CD8-positive, alpha-beta memory T cell (primary cell): ENCODE measurements around the gene INSL3. TPM values are rescaled to one million over a fixed set of nuclear protein-coding genes. Genes with fewer than 3 reads are reported as not detected.
"Not testable (repeated sequence)": the region's sequence is repeated elsewhere in the genome, so short reads cannot be mapped to it uniquely, and the experiment has no call there.

Experiments
- CTCF ChIA-PET: fragments of 350-600 bp; sonication (Branson Sonifier 250); formaldehyde crosslinking; loops from one replicate; lab custom pipeline; 2021; ENCODE audit warnings: antibody characterized with exemption; lab: Charles Lee
- POLR2A ChIA-PET: fragments of 350-600 bp; sonication (Branson Sonifier 250); formaldehyde crosslinking; loops from one replicate; lab custom pipeline; 2021; ENCODE audit warnings: antibody characterized with exemption; lab: Charles Lee
- DNase-seq, 5 donors: peaks; one replicate each; pipeline versions ENCODE4 v3.0.0 to v3.0.0-alpha.2; 2020 to 2022; ENCODE audit warnings: mixed read lengths in 1 of 5
- H3K27ac ChIP-seq: one replicate; pipeline ENCODE4 v1.7.0; 2013; ENCODE audit warnings: low read depth, mild to moderate bottlenecking, low read length, moderate library complexity
- H3K27me3 ChIP-seq: 2 replicates; pipeline ENCODE4 v1.7.0; 2013; ENCODE audit warnings: low read length, mild to moderate bottlenecking; ENCODE audit not compliant: insufficient read depth, poor library complexity, severe bottlenecking
- H3K36me3 ChIP-seq: 2 replicates; pipeline ENCODE4 v1.7.0; 2013; ENCODE audit warnings: mild to moderate bottlenecking, low read length, moderate library complexity; ENCODE audit not compliant: insufficient read depth
- H3K4me1 ChIP-seq: 2 replicates; pipeline ENCODE4 v1.7.0; 2013; ENCODE audit warnings: mild to moderate bottlenecking, low read length, moderate library complexity; ENCODE audit not compliant: insufficient read depth
- H3K4me3 ChIP-seq: 2 replicates; pipeline ENCODE4 v1.7.0; 2013; ENCODE audit warnings: mild to moderate bottlenecking, low read length
- H3K9me3 ChIP-seq: 2 replicates; pipeline ENCODE4 v1.7.0; 2013; ENCODE audit warnings: mild to moderate bottlenecking, low read length
- H3K27ac Mint-ChIP-seq, 8 donors: one replicate each; pipeline ENCODE4 v1.8.0; 2020 to 2021; ENCODE audit warnings: mixed read lengths in 8 of 8, mild to moderate bottlenecking in 6 of 8, inconsistent platforms in 3 of 8, moderate library complexity in 3 of 8
- H3K27me3 Mint-ChIP-seq, 2 donors: one replicate each; pipeline ENCODE4 v1.8.0; 2020 to 2021; ENCODE audit warnings: mixed read lengths in 2 of 2, mild to moderate bottlenecking in 1 of 2, moderate library complexity in 1 of 2
- H3K36me3 Mint-ChIP-seq, 3 donors: one replicate each; pipeline ENCODE4 v1.8.0; 2020 to 2021; ENCODE audit warnings: mixed read lengths in 3 of 3, inconsistent platforms in 1 of 3, mild to moderate bottlenecking in 1 of 3
- H3K4me1 Mint-ChIP-seq, 3 donors: one replicate each; pipeline ENCODE4 v1.8.0; 2020 to 2021; ENCODE audit warnings: mixed read lengths in 3 of 3, inconsistent platforms in 1 of 3, mild to moderate bottlenecking in 1 of 3
- H3K4me3 Mint-ChIP-seq, 7 donors: one replicate each; pipeline ENCODE4 v1.8.0; 2020 to 2021; ENCODE audit warnings: mixed read lengths in 7 of 7, mild to moderate bottlenecking in 6 of 7, moderate library complexity in 4 of 7, inconsistent platforms in 2 of 7
- H3K9me3 Mint-ChIP-seq, 5 donors: one replicate each; pipeline ENCODE4 v1.8.0; 2020 to 2022; ENCODE audit warnings: mixed read lengths in 5 of 5, mild to moderate bottlenecking in 3 of 5, moderate library complexity in 2 of 5, inconsistent platforms in 1 of 5
- polyA plus RNA-seq: library from polyadenylated mRNA; unstranded; fragments of 300-500 nt; fragmentation: Illumina TruSeq; gene quantifications from one replicate; pipeline ENCODE4 v1.2.3, GENCODE V29; 2021
- total RNA-seq, 2 experiments: library from RNA; stranded (reverse); gene quantifications; one replicate each; pipeline ENCODE4 v1.2.3, GENCODE V29; 2021

Gene INSL3
- total and polyA plus RNA-seq, 3 experiments from 2014 or later, result 1.8 to 2.9 (median 2.6) TPM

DNA sequence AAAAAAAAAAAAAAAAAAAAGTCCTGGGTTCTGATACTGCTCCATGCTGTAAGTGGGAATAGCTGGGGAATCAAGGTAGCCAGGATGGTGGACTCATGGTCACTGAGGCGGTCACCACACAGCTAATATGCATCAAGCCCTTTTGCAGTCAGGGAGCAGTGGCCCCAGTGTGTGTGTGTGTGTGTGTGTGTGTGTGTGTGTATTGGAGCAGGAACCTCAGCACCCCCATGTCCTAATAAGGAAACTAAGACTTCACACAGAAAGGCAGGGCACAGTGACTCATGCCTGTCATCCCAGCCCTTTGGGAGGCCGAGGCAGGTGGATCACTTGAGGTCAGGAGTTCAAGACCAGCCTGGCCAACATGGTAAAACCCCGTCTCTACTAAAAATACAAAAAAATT, 14.4 kb downstream of the INSL3 start:
- CTCF ChIA-PET, result no interaction called here

DNA sequence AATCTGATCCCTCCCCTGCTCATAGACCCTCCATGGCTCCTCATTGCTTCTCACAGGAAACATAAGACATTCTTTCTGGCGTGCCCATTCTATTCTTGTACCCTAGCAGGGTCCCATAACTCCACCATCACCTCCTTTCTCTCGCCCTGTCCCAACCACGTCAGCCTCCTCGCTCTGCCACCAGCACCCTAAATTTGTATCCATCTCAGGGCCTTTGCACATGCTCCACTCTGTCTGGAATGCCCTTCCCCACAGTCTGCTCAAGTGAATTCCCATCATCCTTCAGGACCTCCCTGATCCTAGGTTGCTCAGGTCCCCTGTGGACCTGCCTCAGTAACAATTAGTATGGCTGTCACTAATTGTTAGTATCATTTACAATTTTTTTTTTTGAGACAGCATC, 15.9 kb downstream of the INSL3 start:
- Histone ChIP-seq H3K36me3 (no peaks in the 10 kb centered on the region), H3K27me3 (peaks cover 3% of the 10 kb centered on the region), H3K4me3 (no peak overlapping the region), H3K4me1 (peaks cover 34% of the 10 kb centered on the region), H3K9me3 (no peaks in the 10 kb centered on the region), H3K27ac (no peak overlapping the region)
- H3K4me3 Mint-ChIP-seq, result peak overlapping the region in 2 of 7 donors; percentile 4 to 30
- ChIA-PET CTCF (no interaction called here), POLR2A (no interaction called here)
- H3K27me3 Mint-ChIP-seq, result peaks cover 5% of the 10 kb centered on the region in 2 donors
- H3K27ac Mint-ChIP-seq, result peak overlapping the region in 2 of 8 donors; percentile 31 to 59
- no peaks in the 10 kb centered on the region for H3K9me3 Mint-ChIP-seq
- H3K36me3 Mint-ChIP-seq, result no peaks in the 10 kb centered on the region
- no peak for DNase-seq
- peaks cover 25 to 42% (median 40%) of the 10 kb centered on the region in 3 donors for H3K4me1 Mint-ChIP-seq

More for the DNA sequence above, 14.4 kb downstream of the INSL3 start:
- H3K9me3 Mint-ChIP-seq, result no peaks in the 10 kb centered on the region
- no peaks in the 10 kb centered on the region for H3K36me3 ChIP-seq
- no peaks in the 10 kb centered on the region for H3K9me3 ChIP-seq
- peaks cover 3% of the 10 kb centered on the region for H3K27me3 ChIP-seq
- H3K4me3 ChIP-seq, result no peak overlapping the region
- H3K4me1 ChIP-seq, result peaks cover 33% of the 10 kb centered on the region
- peaks cover 5% of the 10 kb centered on the region in 2 donors for H3K27me3 Mint-ChIP-seq
- no peak overlapping the region for H3K27ac Mint-ChIP-seq
- POLR2A ChIA-PET, result interaction anchor here (0.7 kb wide), 1 partner anchor 232 kb away, joined by 4 read pairs; no protein-coding TSS in a partner anchor
- no peaks in the 10 kb centered on the region for H3K36me3 Mint-ChIP-seq
- DNase-seq, result no peak
- peak overlapping the region in 2 of 7 donors; percentile 24 to 85 for H3K4me3 Mint-ChIP-seq
- H3K4me1 Mint-ChIP-seq, result peaks cover 25 to 42% (median 40%) of the 10 kb centered on the region in 3 donors
- H3K27ac ChIP-seq, result no peak overlapping the region

DNA sequence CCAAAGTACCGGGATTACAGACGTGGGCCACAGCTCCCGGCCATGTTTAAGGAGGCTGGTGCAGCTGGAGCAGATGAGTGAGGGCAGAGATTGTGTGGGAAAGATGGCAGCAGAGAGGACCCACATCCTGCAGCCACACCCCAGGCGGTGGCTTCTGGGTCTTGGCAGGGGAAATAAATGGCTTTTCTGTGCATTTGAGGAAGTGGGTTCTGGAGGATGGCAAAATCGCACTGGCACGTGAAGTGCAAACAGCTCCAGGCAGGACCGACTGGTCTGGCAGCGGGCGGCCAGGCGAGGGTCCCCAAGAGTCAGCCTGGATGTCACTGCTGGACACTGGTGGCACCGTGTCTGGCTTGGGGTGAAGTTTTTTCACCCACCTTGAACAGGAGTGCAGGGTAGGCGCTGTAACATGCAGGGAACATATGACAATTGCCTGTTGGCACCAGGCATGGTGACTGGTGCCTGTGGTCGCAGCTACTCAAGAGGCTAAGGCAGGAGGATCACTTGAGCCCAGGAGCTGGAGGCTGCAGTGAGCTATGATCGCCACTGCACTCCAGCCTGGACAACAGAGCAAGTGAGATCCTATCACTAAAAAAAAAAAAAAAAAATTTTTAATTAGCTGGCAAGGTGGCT, 17.9 kb downstream of the INSL3 start:
- no peaks in the 10 kb centered on the region for H3K9me3 Mint-ChIP-seq
- peak overlapping the region; percentile 20 for H3K4me3 ChIP-seq
- H3K4me1 Mint-ChIP-seq, result peaks cover 25 to 40% (median 39%) of the 10 kb centered on the region in 3 donors
- peak overlapping the region in 5 of 8 donors; percentile 61 to 89 (median 86) for H3K27ac Mint-ChIP-seq
- H3K27ac ChIP-seq, result no peak overlapping the region
- H3K36me3 ChIP-seq, result no peaks in the 10 kb centered on the region
- peaks cover 2% of the 10 kb centered on the region for H3K27me3 ChIP-seq
- H3K27me3 Mint-ChIP-seq, result peaks cover 3 to 5% of the 10 kb centered on the region in 2 donors
- POLR2A ChIA-PET, result interaction anchor here (1.5 to 1.7 kb wide), 2 partner anchors 42 to 56 kb away, joined by 6 to 7 read pairs; partner anchors contain the start of gene RPL18A
- CTCF ChIA-PET, result interaction anchor here (0.8 to 2.2 kb wide), 6 partner anchors 11 to 129 kb away, joined by 3 to 4 read pairs (median 4); partner anchors contain the start of genes CCDC124 and RPL18A
- DNase-seq, result peak in 2 of 5 donors; percentile 32 to 51
- peaks cover 33% of the 10 kb centered on the region for H3K4me1 ChIP-seq
- H3K36me3 Mint-ChIP-seq, result no peaks in the 10 kb centered on the region
- peak overlapping the region in 6 of 7 donors; percentile 71 to 85 (median 76) for H3K4me3 Mint-ChIP-seq
- no peaks in the 10 kb centered on the region for H3K9me3 ChIP-seq

DNA sequence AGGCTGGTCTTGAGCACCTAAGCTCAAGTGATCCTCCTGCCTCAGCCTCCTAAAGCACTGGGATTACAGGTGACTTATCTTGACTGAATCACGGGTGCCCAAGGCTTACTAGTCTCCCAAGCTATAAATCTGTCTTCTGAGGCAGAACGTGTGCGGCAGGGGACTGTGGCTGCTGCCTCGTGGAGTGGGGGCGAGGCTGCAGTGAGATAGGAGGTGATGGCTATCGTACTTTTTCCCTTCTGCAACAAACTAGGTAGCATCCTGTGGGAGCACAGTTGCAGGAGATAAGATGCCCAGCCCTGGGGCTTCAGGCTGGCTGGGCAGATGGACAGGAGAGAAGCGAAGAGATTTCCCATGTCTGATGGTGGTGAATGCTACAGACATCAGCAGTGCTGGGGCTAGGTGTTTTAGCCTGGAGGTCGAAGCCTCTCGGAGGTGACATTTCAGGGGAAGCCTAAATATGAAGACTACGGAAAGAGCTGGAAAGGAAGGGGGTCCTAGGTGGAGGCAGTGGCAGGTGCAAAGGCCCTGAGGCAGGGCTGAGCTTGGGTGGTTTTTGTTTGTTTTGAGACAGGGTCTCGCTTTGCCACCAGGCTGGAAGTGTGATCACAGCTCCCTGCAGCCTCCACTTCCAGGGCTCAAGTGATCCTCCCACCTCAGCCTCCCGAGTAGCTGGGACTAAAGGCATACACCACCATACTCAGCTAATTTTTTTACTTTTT, 19.0 kb downstream of the INSL3 start:
- H3K4me3 Mint-ChIP-seq, result peak overlapping the region in 5 of 7 donors; percentile 6 to 62 (median 39)
- H3K27ac Mint-ChIP-seq, result peak overlapping the region in 2 of 8 donors; percentile 70 to 77
- H3K27me3 Mint-ChIP-seq, result peaks cover 0 to 5% of the 10 kb centered on the region in 2 donors
- no peak for DNase-seq
- POLR2A ChIA-PET, result interaction anchor here (0.6 to 1.7 kb wide), 5 partner anchors 10 to 57 kb away, joined by 4 to 7 read pairs (median 5); partner anchors contain the start of gene RPL18A
- no peak overlapping the region for H3K27ac ChIP-seq
- peaks cover 27% of the 10 kb centered on the region for H3K4me1 ChIP-seq
- H3K9me3 ChIP-seq, result no peaks in the 10 kb centered on the region
- no peaks in the 10 kb centered on the region for H3K9me3 Mint-ChIP-seq
- no peak overlapping the region for H3K4me3 ChIP-seq
- H3K36me3 Mint-ChIP-seq, result no peaks in the 10 kb centered on the region
- no peaks in the 10 kb centered on the region for H3K27me3 ChIP-seq
- CTCF ChIA-PET, result interaction anchor here (1.3 to 2.2 kb wide), 5 partner anchors 19 to 130 kb away, joined by 3 to 4 read pairs (median 4); partner anchors contain the start of genes CCDC124 and RPL18A
- H3K4me1 Mint-ChIP-seq, result peaks cover 21 to 35% (median 29%) of the 10 kb centered on the region in 3 donors
- no peaks in the 10 kb centered on the region for H3K36me3 ChIP-seq

DNA sequence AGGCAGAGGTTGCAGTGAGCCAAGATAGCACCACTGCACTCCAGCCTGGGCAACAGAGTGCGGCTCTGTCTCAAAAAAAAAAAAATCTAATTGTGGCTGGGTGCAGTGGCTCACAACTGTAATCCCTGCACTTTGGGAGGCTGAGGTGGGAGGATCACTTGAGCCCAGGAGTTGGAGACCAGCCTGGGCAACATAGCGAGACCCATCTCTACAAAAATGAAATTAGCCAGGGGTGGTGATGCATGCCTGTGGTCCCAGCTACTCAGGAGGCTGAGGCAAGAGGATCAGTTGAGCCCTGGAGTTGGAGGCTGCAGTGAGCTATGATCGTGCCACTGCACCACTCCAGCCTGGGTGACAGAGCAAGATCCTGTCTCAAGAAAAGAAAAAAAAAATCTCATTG, 22.7 kb downstream of the INSL3 start:
- ChIA-PET POLR2A (interaction anchor here (0.6 kb wide), 2 partner anchors 60 to 121 kb away, joined by 3 to 5 read pairs; no protein-coding TSS in a partner anchor), CTCF (interaction anchor here (0.7 to 1.0 kb wide), 2 partner anchors 15 to 61 kb away, joined by 3 to 4 read pairs; no protein-coding TSS in a partner anchor)
- not testable (repeated sequence) for H3K4me3 ChIP-seq, H3K27ac Mint-ChIP-seq, H3K27me3 ChIP-seq, H3K36me3 ChIP-seq, H3K27ac ChIP-seq, H3K9me3 Mint-ChIP-seq, DNase-seq, H3K9me3 ChIP-seq, H3K36me3 Mint-ChIP-seq, H3K4me3 Mint-ChIP-seq
- Mint-ChIP-seq H3K4me1 (peaks cover 30 to 48% (median 31%) of the 10 kb centered on the region in 3 donors), H3K27me3 (peaks cover 0 to 11% of the 10 kb centered on the region in 2 donors)
- peaks cover 47% of the 10 kb centered on the region for H3K4me1 ChIP-seq

DNA sequence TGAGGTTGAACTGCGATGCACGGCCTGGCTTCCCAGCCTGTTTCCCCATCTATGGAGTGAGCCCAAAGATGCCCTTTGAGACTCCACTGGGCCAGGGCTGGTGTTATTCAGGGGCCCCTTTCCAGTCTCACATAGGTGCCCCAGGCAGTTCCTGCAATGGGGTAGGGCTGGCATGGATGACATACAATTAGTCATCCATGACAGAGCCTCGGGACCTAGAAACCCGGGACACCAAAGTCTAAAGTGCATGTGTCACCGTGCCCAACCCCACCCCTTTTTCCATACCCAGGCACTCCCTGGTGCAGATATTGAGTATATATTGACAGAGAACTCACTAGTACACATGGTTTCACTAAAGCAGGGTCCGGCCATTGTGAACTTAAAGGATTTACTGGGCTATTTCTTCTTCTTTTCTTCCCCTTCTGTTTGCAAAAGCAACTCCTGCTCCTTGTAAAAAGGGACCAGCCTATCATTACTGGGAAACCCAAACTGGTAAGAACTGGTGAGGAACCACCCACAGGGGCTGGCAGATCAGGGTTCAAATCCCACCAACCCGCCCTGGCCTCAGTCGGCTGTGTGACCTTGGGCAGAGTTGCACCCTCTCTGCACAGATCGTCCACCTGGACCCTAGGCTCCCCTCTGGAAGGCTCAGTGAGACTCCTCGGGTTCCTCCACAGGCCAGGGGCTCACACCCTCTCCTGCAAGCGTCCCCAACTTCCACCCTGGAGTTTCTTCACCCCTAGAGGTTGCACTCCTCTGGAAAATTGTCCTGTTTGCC, 23.7 kb downstream of the INSL3 start:
- no peaks in the 10 kb centered on the region for H3K36me3 Mint-ChIP-seq
- no peak overlapping the region for H3K27ac ChIP-seq
- ChIA-PET CTCF (interaction anchor here (1.2 kb wide), 1 partner anchor 14 kb away, joined by 3 read pairs; no protein-coding TSS in a partner anchor), POLR2A (interaction anchor here (1.1 kb wide), 1 partner anchor 52 kb away, joined by 3 read pairs; no protein-coding TSS in a partner anchor)
- H3K4me1 ChIP-seq, result peaks cover 40% of the 10 kb centered on the region
- H3K36me3 ChIP-seq, result no peaks in the 10 kb centered on the region
- H3K27me3 Mint-ChIP-seq, result peaks cover 0 to 11% of the 10 kb centered on the region in 2 donors
- no peak overlapping the region for H3K4me3 Mint-ChIP-seq
- H3K9me3 Mint-ChIP-seq, result no peaks in the 10 kb centered on the region
- H3K4me1 Mint-ChIP-seq, result peaks cover 25 to 42% (median 25%) of the 10 kb centered on the region in 3 donors
- no peak overlapping the region for H3K4me3 ChIP-seq
- peak overlapping the region in 1 of 8 donors; percentile 47 for H3K27ac Mint-ChIP-seq
- no peaks in the 10 kb centered on the region for H3K27me3 ChIP-seq
- H3K9me3 ChIP-seq, result no peaks in the 10 kb centered on the region
- DNase-seq, result no peak

DNA sequence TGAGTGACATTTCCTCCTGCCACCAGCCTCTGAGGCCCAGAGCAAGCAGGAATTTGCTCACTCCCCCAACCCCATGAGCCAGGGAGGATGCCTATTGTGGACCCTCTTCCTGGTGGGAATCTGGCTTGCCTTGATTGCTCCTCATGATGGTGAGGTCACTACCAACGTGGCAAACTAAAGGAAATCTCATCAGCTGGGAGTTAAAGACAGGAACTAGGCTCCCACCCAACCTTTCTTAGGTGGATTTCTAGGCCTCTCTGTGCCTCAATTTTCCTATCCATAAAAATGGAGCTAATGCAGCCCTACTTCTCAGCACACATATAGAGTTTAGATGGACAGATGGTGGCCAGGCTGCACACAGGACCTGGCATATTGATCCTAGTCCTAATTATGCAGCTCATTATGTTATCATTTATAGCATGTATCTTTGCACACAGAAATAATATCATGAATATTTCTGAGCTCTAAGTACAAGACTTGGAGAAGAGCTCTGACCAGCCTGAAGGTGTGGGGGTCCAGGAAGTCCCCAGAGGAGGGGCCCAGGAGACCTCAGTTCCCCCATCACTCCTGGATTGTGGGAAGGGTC, 24.4 kb downstream of the INSL3 start:
- H3K4me3 Mint-ChIP-seq, result no peak overlapping the region
- H3K9me3 ChIP-seq, result no peaks in the 10 kb centered on the region
- no peaks in the 10 kb centered on the region for H3K36me3 ChIP-seq
- no peaks in the 10 kb centered on the region for H3K36me3 Mint-ChIP-seq
- DNase-seq, result no peak
- H3K27ac ChIP-seq, result no peak overlapping the region
- H3K27me3 ChIP-seq, result no peaks in the 10 kb centered on the region
- POLR2A ChIA-PET, result interaction anchor here (1.1 kb wide), 1 partner anchor 53 kb away, joined by 3 read pairs; no protein-coding TSS in a partner anchor
- peaks cover 0 to 11% of the 10 kb centered on the region in 2 donors for H3K27me3 Mint-ChIP-seq
- CTCF ChIA-PET, result interaction anchor here (1.2 kb wide), 1 partner anchor 13 kb away, joined by 3 read pairs; no protein-coding TSS in a partner anchor
- H3K9me3 Mint-ChIP-seq, result no peaks in the 10 kb centered on the region
- H3K27ac Mint-ChIP-seq, result no peak overlapping the region
- H3K4me1 Mint-ChIP-seq, result peaks cover 19 to 37% (median 20%) of the 10 kb centered on the region in 3 donors
- no peak overlapping the region for H3K4me3 ChIP-seq
- peaks cover 35% of the 10 kb centered on the region for H3K4me1 ChIP-seq
